Body of pancreas (tissue), 4 donors: ENCODE results near the gene NCL. TPM values are rescaled to one million over a fixed set of nuclear protein-coding genes. Genes with fewer than 3 reads are reported as not detected.
"Not testable (repeated sequence)": the region's sequence is repeated elsewhere in the genome, so short reads cannot be mapped to it uniquely, and the experiment has no call there.

Source experiments
- ATAC-seq: fragments of 150-250 bp; one replicate; pipeline ENCODE4 v1.9.1; 2016
- DNase-seq, 4 donors: peaks; one replicate each; pipeline ENCODE4 v3.0.0-alpha.2; 2019
- H3K27ac ChIP-seq, 4 donors: fragments of 200-600 bp; sonication (generic); 1 replicate in 3 of 4; 2 replicates in 1 of 4; pipeline versions ENCODE4 v1.5.1 to v1.6.1; 2016 to 2019; ENCODE audit warnings: mild to moderate bottlenecking in 1 of 4, mixed read lengths in 1 of 4, moderate library complexity in 1 of 4
- H3K27me3 ChIP-seq, 2 donors: fragments of 200-600 bp; sonication (generic); one replicate each; pipeline ENCODE4 v1.6.0; 2016; ENCODE audit warnings: mild to moderate bottlenecking in 1 of 2
- H3K36me3 ChIP-seq, 2 donors: fragments of 200-600 bp; sonication (generic); replicated peaks in 1 of 2; 2 replicates each; pipeline ENCODE4 v1.5.1; 2016; ENCODE audit warnings: low read depth in 2 of 2; ENCODE audit not compliant: insufficient read depth in 1 of 2
- H3K4me1 ChIP-seq: fragments of 200-600 bp; sonication (generic); one replicate; pipeline ENCODE4 v1.6.0; 2016
- H3K4me3 ChIP-seq, 2 donors: fragments of 200-600 bp; sonication (generic); 1 replicate in 1 of 2; 2 replicates in 1 of 2; pipeline ENCODE4 v1.5.1; 2016 to 2019
- H3K9me3 ChIP-seq, 3 donors: fragments of 200-600 bp; sonication (generic); 1 replicate in 2 of 3; 2 replicates in 1 of 3; pipeline ENCODE4 v1.5.1; 2016
- POLR2A ChIP-seq, 3 donors: fragments of 450-650 bp; IDR thresholded peaks; one replicate each; pipeline ENCODE4 v1.6.1; 2016; ENCODE audit warnings: antibody characterized with exemption in 3 of 3, mild to moderate bottlenecking in 2 of 3
- WGBS, 2 donors: methylation state at CpG; one replicate each; pipeline ENCODE4 v1.1.5; 2017; 5-methylcytosine and 5-hydroxymethylcytosine counted together
- intact Hi-C: fragments of 100-400 bp; cut with DNase I; formaldehyde crosslinking; loops from one replicate; pipeline ENCODE4 v1.15.1; 2023
- small RNA-seq: library from RNA; depleted of rRNA; stranded (forward); fragments of <200 nt; gene quantifications from one replicate; pipeline ENCODE3, GENCODE V24; 2016
- total RNA-seq, 2 donors: library from RNA; depleted of rRNA; stranded (reverse); fragments of >200 nt; gene quantifications; one replicate each; pipeline ENCODE4 v1.1.0, GENCODE V29; 2016
- TF ChIP-seq, protein P1 (sequence below), 7 experiments: fragments of 450-650 bp in 4 of 7; fragments of 200-600 bp in 3 of 7; sonication (generic) in 3 of 7; IDR thresholded peaks; one replicate each; pipeline ENCODE4 v1.5.1; 2016 to 2019; ENCODE audit warnings: antibody characterized with exemption in 7 of 7

Gene NCL
- total RNA-seq, 2 donors from 2014 or later: 108 to 159 TPM

- Histone ChIP-seq H3K36me3 (no peaks in the 10 kb centered on the region), H3K9me3 (peaks cover 0 to 3% (median 0%) of the 10 kb centered on the region in 3 donors), H3K27me3 (no peaks in the 10 kb centered on the region), H3K27ac (peak overlapping the region in 3 of 4 donors; percentile 74 to 94 (median 94)), H3K4me1 (peaks cover 91% of the 10 kb centered on the region), H3K4me3 (no peak overlapping the region)
- DNase-seq: peak in 1 of 4 donors; percentile 42
- intact Hi-C loops: loop anchor here (10.0 kb wide), 1 partner anchor 185 kb away; no protein-coding TSS in a partner anchor
- peak; percentile 7 for ATAC-seq
- TF ChIP-seq, protein P1, sequence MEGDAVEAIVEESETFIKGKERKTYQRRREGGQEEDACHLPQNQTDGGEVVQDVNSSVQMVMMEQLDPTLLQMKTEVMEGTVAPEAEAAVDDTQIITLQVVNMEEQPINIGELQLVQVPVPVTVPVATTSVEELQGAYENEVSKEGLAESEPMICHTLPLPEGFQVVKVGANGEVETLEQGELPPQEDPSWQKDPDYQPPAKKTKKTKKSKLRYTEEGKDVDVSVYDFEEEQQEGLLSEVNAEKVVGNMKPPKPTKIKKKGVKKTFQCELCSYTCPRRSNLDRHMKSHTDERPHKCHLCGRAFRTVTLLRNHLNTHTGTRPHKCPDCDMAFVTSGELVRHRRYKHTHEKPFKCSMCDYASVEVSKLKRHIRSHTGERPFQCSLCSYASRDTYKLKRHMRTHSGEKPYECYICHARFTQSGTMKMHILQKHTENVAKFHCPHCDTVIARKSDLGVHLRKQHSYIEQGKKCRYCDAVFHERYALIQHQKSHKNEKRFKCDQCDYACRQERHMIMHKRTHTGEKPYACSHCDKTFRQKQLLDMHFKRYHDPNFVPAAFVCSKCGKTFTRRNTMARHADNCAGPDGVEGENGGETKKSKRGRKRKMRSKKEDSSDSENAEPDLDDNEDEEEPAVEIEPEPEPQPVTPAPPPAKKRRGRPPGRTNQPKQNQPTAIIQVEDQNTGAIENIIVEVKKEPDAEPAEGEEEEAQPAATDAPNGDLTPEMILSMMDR (IDR thresholded peaks at IDR 0.05): no peak
- TF ChIP-seq POLR2A (IDR thresholded peaks at IDR 0.05): no peak
- WGBS, 2 donors: 32 to 35% methylated on average over 4 of the region's 5 CpGs
These were observed 54.5 kb downstream of the NCL start for GRCh38 chr2:231409776-231410175.

DNA sequence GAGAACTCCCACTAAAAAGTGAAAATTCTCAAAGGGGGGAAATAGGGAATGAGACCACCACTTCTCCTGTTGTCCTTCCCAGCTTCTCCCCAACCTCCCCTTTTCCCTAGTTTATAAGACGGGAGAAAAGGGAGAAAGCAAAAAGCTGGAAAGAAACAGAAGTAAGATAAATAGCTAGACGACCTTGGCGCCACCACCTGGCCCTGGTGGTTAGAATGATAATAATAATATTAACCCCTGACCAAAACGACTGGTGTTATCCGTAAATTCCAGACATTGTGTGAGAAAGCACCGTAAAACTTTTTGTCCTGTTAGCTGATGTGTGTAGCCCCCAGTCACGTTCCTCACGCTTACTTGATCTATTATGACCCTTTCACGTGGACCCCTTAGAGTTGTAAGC is 56.0 kb downstream of the NCL start:
- H3K9me3 ChIP-seq, H3K27me3 ChIP-seq, ATAC-seq, H3K4me3 ChIP-seq, intact Hi-C loops, H3K36me3 ChIP-seq: not testable (repeated sequence)
- 26 to 38% methylated on average over 9 of the region's 9 CpGs for WGBS, 2 donors
- DNase-seq: peak in 1 of 4 donors; percentile 63
- Histone ChIP-seq H3K27ac (peak overlapping the region in 3 of 4 donors; percentile 77 to 94 (median 94)), H3K4me1 (peaks cover 95% of the 10 kb centered on the region)
- TF ChIP-seq, protein P1 (IDR thresholded peaks at IDR 0.05): peak in 3 of 7 experiments; percentile 16 to 29 (median 18)

DNA sequence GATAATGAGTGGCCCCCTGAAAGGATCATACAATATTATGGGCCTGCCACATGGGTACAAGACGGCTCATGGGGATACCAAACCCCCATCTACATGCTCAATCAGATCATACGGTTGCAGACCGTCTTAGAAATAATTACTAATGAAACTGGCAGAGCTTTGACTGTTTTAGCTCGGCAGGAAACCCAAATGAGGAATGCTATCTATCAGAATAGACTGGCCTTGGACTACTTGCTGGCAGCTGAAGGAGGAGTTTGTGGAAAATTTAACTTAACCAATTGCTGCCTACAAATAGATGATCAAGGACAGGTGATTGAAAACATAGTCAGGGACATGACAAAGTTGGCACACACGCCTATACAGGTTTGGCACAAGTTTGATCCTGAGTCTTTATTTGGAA is 56.6 kb downstream of the NCL start:
- ATAC-seq, H3K27me3 ChIP-seq, intact Hi-C loops, H3K36me3 ChIP-seq, H3K4me3 ChIP-seq, DNase-seq, H3K9me3 ChIP-seq: not testable (repeated sequence)
- WGBS, 2 donors: 11 to 23% methylated on average over 5 of the region's 5 CpGs
- Histone ChIP-seq H3K4me1 (peaks cover 96% of the 10 kb centered on the region), H3K27ac (peak overlapping the region in 3 of 4 donors; percentile 77 to 94 (median 94))

GRCh38 chr2:231405601-231406367 is 58.5 kb downstream of the NCL start:
- DNase-seq, H3K4me3 ChIP-seq, H3K9me3 ChIP-seq, intact Hi-C loops, H3K36me3 ChIP-seq, ATAC-seq, H3K27me3 ChIP-seq: not testable (repeated sequence)
- H3K4me1 ChIP-seq: peaks cover 98% of the 10 kb centered on the region
- 6 to 7% methylated on average over 12 to 16 of the region's 16 CpGs for WGBS, 2 donors
- peak overlapping the region; percentile 45 to 94 (median 86) for H3K27ac ChIP-seq
- TF ChIP-seq, protein P1 (IDR thresholded peaks at IDR 0.05): peak; percentile 22 to 74 (median 57)

DNA sequence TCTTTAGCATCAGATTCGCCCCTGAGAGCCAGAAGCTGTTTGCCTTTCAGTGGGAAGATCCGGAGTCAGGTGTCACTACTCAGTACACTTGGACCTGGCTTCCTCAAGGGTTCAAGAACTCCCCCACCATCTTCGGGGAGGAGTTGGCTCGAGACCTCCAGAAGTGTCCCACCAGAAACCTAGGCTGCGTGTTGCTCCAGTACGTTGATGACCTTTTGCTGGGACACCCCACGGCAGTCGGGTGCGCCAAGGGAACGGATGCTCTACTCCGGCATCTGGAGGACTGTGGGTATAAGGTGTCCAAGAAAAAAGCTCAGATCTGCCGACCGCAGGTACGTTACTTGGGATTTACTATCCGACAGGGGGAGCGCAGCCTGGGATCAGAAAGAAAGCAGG is 60.1 kb downstream of the NCL start:
- H3K27ac ChIP-seq: peak overlapping the region in 2 of 4 donors; percentile 91 to 96
- ATAC-seq, intact Hi-C loops: not testable (repeated sequence)

More for the DNA sequence above, 60.1 kb downstream of the NCL start:
- H3K4me3 ChIP-seq, H3K36me3 ChIP-seq, H3K9me3 ChIP-seq, DNase-seq, H3K27me3 ChIP-seq: not testable (repeated sequence)
- WGBS, 2 donors: 72 to 91% methylated on average over 16 of the region's 16 CpGs
- peaks cover 100% of the 10 kb centered on the region for H3K4me1 ChIP-seq

Small RNA genes within 50 kb of the gene (small RNA-seq; reads per million reads assigned to genes)
- gene RNU2-22P: not detected
- 223 reads per million, percentile 97 among the genes with 10 or more reads in this experiment for gene SNORA75
- gene SNORD20: not detected
- gene SNORD82: 2,645 reads per million, percentile 99 among the genes with 10 or more reads in this experiment

Other genes with a start within 250 kb of the NCL start
- gene B3GNT7, start 68.8 kb downstream of the NCL start, total RNA-seq: 10 to 100 TPM in 1 of 2 donors, 1 to 10 TPM in 1; 8.6 to 22.1 TPM
- 1 to 10 TPM; 2.3 to 6.3 TPM for gene NMUR1, start 66.0 kb upstream of the NCL start, total RNA-seq
- not detected for gene TEX44, start 128.4 kb upstream of the NCL start, total RNA-seq
- gene PTMA, start 244.0 kb upstream of the NCL start, total RNA-seq: 100 to 1,000 TPM; 532 to 757 TPM